ENCODE data around the gene PYCR2. TPM values are rescaled to one million over a fixed set of nuclear protein-coding genes. Genes with fewer than 3 reads are reported as not detected.

PYCR2 gene
- total RNA-seq, 4 donors from 2014 or later: 33.5 to 52.6 (median 45.6) TPM

- ATAC-seq (ENCODE audit: low FRiP score) (no peak), DNase-seq (ENCODE audit: low spot score) (no peak)
- no peak for TF ChIP-seq CTCF (IDR thresholded peaks at IDR 0.05)
Observed at GRCh38 chr1:225909477-225909876, 14.6 kb downstream of the PYCR2 start.

DNA sequence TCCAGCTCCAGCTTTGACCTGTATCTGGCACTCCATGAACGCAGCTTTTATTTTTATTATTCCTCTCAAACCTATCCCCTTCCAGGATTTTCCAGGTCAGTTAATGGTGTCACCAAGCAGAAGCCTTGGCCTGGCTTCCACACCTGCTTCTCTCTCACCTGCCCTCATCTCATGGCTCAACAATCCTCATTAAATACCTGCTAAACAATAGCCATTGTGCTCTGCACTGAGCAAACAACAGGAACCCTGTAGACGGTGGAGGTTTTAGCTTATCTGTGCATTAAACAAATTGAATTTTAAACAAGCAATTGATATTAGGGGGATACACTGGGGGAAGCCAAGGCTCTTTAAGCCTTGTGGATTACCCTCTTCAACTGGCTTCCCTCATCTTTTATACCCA is 15.3 kb downstream of the PYCR2 start:
- no peak for ATAC-seq (ENCODE audit: low FRiP score)
- TF ChIP-seq CTCF (IDR thresholded peaks at IDR 0.05): no peak
- no peak for DNase-seq (ENCODE audit: low spot score)

DNA sequence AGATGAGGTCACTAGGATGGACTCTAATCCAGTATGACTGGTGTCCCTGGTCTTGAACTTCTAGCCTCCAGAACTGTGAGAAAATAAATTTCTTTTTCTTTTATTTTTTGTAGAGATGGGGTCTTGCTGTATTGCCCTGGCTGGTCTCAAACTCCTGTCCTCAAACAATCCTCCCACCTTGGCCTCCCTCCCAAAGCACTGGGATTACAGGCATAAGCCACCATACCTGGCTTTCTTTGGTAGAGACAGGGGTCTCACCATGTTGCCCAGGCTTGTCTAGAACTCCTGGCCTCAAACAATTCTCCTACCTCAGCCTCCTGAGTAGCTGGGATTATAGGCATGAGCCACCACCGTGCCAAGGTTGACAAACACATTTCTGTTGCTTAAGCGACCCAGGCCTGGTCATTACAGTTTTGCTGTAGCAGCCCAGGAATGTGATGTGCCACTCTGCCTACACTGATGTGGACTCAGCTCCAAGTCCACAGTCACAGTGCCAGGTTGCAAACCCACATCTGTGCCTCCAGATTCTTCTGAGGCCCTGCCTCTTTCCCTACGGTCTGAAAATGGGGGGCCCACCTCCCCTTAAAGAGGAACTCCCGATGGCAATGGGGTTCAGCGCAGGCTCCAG is 15.9 kb downstream of the PYCR2 start:
- no peak for ATAC-seq (ENCODE audit: low FRiP score)
- no peak for DNase-seq (ENCODE audit: low spot score)
- TF ChIP-seq CTCF (IDR thresholded peaks at IDR 0.05): no peak

DNA sequence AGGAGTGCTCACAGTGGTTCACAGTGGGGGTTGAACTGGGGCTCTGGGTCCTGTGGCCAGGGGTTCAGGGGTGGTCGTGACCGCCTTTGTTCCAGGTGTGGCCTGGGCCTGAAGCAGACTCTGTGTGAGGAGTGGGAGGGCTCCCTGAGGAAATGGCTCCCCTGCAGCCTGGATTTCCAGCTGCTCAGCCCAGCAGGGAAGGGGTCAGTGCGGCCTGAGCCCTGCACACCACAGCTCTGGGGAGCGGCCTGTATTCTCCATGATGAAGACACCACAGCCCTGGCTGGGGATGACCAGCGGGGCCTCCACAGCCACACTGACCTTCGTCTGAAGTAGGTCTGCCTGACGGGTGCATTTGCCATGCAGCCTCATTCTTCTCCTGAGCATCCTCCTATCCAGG is 16.7 kb downstream of the PYCR2 start:
- DNase-seq (ENCODE audit: low spot score): no peak
- TF ChIP-seq CTCF (IDR thresholded peaks at IDR 0.05): no peak
- no peak for ATAC-seq (ENCODE audit: low FRiP score)

- no peak for TF ChIP-seq CTCF (IDR thresholded peaks at IDR 0.05)
- DNase-seq (ENCODE audit: low spot score): no peak
- no peak for ATAC-seq (ENCODE audit: low FRiP score)
Observed at GRCh38 chr1:225906467-225906866, 17.6 kb downstream of the PYCR2 start.

DNA sequence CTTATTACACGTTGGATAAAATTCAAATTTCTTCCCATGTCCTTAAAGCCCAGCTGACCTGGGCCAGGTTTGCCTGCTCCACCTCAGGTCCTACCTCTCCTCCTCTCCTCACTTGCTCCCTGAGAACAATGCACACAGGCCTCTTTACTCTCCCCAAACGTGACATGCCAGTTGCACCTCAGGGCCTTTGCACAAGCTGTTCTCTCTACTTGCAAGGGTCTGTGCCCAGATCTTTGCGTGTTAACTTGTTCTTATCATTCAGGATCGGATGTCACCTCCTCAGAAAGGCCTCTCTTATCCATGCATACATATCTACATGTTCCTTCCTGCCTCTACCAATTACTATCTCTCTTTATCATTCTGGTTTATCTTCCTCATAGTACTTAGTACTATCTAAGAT is 20.4 kb downstream of the PYCR2 start:
- TF ChIP-seq CTCF (IDR thresholded peaks at IDR 0.05): no peak
- DNase-seq (ENCODE audit: low spot score) (no peak), ATAC-seq (ENCODE audit: low FRiP score) (no peak)

All from omental fat pad (tissue), 4 donors.